Activated effector memory CD4-positive, alpha-beta T cell treated with Interleukin-2 at 50 U/mL for 16 hours (primary cell): ENCODE measurements around the gene ALKBH3.

Experiments used
- DNase-seq: peaks from one replicate; pipeline ENCODE4 v3.0.0-alpha.2; 2020

The ALKBH3 gene

GRCh38 chr11:43923406-43924111 is 42.9 kb downstream of the ALKBH3 start:
- no peak for DNase-seq

- no peak for DNase-seq
These were observed 43.7 kb downstream of the ALKBH3 start for GRCh38 chr11:43924112-43924855.

- no peak for DNase-seq
These were observed 44.7 kb downstream of the ALKBH3 start for GRCh38 chr11:43925063-43925931.

- DNase-seq = no peak
These were observed 45.4 kb downstream of the ALKBH3 start for GRCh38 chr11:43925932-43926505.

GRCh38 chr11:43927070-43927469 is 46.4 kb downstream of the ALKBH3 start:
- no peak for DNase-seq

GRCh38 chr11:43927925-43928707 is 47.5 kb downstream of the ALKBH3 start:
- DNase-seq = no peak

GRCh38 chr11:43928721-43929120 is 48.1 kb downstream of the ALKBH3 start:
- no peak for DNase-seq

GRCh38 chr11:43930868-43931716 is 50.5 kb downstream of the ALKBH3 start:
- no peak for DNase-seq

- DNase-seq = no peak
These were observed 51.0 kb downstream of the ALKBH3 start for GRCh38 chr11:43931717-43932039.

- DNase-seq = no peak
These were observed 52.6 kb downstream of the ALKBH3 start for GRCh38 chr11:43933226-43933607.

- DNase-seq = no peak
These were observed 53.2 kb downstream of the ALKBH3 start for GRCh38 chr11:43933608-43934551.

- DNase-seq = no peak
These were observed 54.2 kb downstream of the ALKBH3 start for GRCh38 chr11:43934601-43935423.

GRCh38 chr11:43935424-43935979 is 54.9 kb downstream of the ALKBH3 start:
- no peak for DNase-seq

- no peak for DNase-seq
These were observed 55.4 kb downstream of the ALKBH3 start for GRCh38 chr11:43936076-43936475.

GRCh38 chr11:43937434-43938411 is 57.1 kb downstream of the ALKBH3 start:
- DNase-seq = no peak

- DNase-seq = no peak
These were observed 60.8 kb downstream of the ALKBH3 start for GRCh38 chr11:43941257-43941994.
